HG03457 (cell line): ENCODE measurements around the gene GNAZ.

ENCODE experiments used
- ATAC-seq: cut with Tn5 transposase; IDR thresholded peaks from one replicate; pipeline ENCODE4 v1.9.1; 2021; ENCODE audit warnings: moderate number of reproducible peaks; ENCODE audit not compliant: unreplicated experiment

GNAZ gene

GRCh38 chr22:23063539-23064380 is 6.6 kb upstream of the GNAZ start:
- no peak for ATAC-seq

GRCh38 chr22:23064381-23065068 is 5.8 kb upstream of the GNAZ start:
- no peak for ATAC-seq

GRCh38 chr22:23065069-23065451 is 5.3 kb upstream of the GNAZ start:
- ATAC-seq: no peak

- no peak for ATAC-seq
Measured at GRCh38 chr22:23065495-23066122, 4.7 kb upstream of the GNAZ start.

- no peak for ATAC-seq
Measured at GRCh38 chr22:23066200-23067022, 3.9 kb upstream of the GNAZ start.

GRCh38 chr22:23067023-23067650 is 3.2 kb upstream of the GNAZ start:
- no peak for ATAC-seq

- ATAC-seq: no peak
Measured at GRCh38 chr22:23067691-23068090, 2.6 kb upstream of the GNAZ start.

GRCh38 chr22:23068096-23068831 is 2.1 kb upstream of the GNAZ start:
- no peak for ATAC-seq

GRCh38 chr22:23068832-23069385 is 1.4 kb upstream of the GNAZ start:
- no peak for ATAC-seq

- no peak for ATAC-seq
Measured at GRCh38 chr22:23069502-23070357, 589 bp upstream of the GNAZ start.

- no peak for ATAC-seq
Measured at GRCh38 chr22:23071230-23072076, 1.1 kb downstream of the GNAZ start.

- ATAC-seq: no peak
Measured at GRCh38 chr22:23072077-23072910, 2.0 kb downstream of the GNAZ start.

GRCh38 chr22:23072911-23073491 is 2.7 kb downstream of the GNAZ start:
- ATAC-seq: no peak

- no peak for ATAC-seq
Measured at GRCh38 chr22:23073526-23074229, 3.4 kb downstream of the GNAZ start.

GRCh38 chr22:23074451-23074850 is 4.1 kb downstream of the GNAZ start:
- ATAC-seq: no peak

- no peak for ATAC-seq
Measured at GRCh38 chr22:23075050-23075449, 4.7 kb downstream of the GNAZ start.
